HG03460 (cell line): ENCODE measurements around the gene DRAM1.
"Not testable (repeated sequence)": the region's sequence is repeated elsewhere in the genome, so short reads cannot be mapped to it uniquely, and the experiment has no call there.

ENCODE experiments used
- ATAC-seq: cut with Tn5 transposase; IDR thresholded peaks from one replicate; pipeline ENCODE4 v1.9.1; 2021; ENCODE audit not compliant: unreplicated experiment

DRAM1 gene

DNA sequence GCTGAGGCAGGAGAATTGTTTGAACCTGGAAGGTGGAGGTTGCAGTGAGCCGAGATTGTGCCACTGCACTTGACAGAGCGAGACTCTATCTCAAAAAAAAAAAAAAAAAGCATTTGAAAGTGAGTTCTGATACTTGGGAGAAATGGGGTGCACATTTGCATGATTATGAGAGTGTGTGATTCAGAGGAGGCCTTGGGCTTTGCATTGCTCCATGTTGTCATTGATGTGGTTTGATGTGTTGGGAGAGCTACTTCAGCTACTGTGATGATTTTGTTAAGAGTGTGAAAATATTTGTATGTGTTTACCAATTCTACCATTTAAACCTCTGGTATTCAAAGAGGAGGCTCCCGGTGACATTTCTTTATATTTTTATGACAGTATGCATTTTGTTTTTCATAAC lies 24.4 kb downstream of the DRAM1 start:
- no peak for ATAC-seq

DNA sequence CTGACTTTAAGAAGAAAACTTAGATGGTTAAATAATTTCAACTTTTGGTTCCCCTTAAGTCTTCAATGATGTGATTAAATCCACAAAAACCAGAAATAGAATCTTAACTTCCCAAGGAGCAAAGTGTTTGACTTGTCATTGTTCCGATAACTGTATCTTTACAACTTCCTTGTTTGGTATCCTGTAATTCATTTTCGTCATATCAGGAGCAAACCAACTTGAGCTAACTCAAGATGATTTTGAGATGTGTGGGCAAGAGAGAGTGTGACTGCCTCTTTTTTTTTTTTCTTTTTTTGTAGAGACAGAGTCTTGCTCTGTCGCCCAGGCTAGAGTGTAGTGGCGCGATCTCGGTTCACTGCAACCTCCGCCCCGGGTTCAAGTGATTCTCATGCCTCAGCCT lies 25.3 kb downstream of the DRAM1 start:
- ATAC-seq, result no peak

DNA sequence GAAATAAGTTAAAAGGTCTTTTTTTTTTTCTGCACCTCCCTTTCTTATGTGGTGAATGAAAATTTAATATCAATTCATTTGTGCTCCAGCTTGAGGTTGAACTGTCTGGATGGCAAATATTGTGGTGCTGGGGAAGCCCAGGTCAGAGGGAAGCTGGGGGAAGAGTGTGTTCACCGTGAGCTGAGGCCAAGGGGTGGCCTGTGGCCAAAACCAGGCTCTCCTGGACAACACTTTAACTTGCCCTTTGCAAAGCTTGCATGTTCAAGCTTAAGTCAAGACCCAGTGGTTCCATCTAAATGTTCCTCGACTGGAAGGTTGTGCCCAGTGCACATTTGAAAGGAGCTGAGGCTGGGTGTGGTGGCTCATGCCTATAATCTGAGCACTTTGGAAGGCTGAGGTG lies 28.8 kb downstream of the DRAM1 start:
- ATAC-seq, result no peak

DNA sequence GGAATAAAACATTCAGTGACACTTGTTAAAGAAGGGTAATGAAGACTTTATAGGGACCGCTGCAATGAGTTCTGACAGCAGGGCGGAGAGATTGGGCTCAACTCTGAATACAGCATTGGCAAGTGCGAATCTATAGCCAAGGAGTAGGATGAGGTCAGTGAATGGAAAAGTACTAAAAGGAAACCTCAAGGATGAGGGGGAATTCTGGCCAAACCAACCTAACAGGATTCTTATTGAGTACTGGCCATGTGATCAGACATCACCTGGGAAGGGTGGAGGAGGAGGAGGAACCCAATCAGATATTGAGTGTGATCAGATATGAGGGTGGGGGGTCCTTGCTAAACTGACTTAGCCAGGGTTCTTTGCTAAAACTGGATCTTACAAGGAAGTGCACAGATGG lies 31.0 kb downstream of the DRAM1 start:
- ATAC-seq, result no peak

DNA sequence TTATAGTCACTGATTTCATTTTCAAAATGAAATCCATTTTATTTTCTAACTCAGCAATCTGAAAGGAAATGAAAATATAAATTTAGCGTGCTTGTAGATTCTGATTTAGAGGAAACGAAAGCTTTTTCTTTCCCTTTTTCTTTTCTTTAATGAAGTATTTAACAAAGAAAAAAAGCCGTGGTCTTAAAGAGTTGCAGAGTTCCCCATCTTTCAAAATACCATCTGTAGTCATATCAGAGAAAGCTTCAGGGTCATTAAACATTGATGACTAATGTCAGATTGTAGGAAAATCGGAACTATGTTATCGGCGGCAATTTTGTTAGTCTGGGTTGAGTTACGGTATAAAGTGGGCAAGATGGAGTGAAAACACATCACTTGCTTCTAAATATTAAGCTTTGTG lies 32.3 kb downstream of the DRAM1 start:
- ATAC-seq, result no peak

DNA sequence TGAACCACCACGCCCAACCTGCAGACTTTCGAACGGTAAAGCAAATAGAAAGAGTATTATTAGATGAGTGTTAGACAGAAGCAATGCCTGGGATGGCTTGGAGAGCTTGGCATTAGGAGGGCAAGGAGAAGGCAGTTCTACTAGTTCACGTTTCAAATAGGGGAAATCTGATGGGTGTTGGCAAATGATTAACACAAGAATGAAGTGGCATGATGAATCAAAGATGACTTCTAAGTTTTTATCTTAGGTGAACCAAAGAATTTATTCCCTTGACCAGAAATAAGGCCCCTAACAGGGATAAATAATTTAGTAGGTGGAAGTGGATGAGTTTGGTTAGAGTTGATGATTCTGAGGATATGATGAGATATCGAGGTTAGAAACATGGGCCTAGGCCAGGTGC lies 38.5 kb downstream of the DRAM1 start:
- no peak for ATAC-seq

DNA sequence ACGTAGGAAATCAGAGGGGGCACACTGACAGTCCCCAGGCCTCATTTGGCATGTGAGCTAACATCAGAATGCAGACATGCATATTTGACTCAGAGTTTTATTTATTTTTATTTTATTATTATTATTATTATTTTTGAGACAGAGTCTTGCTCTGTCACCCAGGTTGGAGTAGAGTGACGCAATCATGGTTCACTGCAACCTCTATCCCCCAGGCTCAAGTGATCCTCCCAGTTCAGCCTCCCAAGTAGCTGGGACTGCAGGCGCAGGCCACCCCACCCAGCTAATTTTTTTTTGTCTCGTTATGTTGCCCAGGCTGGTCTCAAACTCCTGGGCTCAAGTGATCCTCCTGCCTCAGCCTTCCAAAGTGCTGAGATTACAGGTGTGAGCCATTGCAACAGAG lies 41.4 kb downstream of the DRAM1 start:
- not testable (repeated sequence) for ATAC-seq

DNA sequence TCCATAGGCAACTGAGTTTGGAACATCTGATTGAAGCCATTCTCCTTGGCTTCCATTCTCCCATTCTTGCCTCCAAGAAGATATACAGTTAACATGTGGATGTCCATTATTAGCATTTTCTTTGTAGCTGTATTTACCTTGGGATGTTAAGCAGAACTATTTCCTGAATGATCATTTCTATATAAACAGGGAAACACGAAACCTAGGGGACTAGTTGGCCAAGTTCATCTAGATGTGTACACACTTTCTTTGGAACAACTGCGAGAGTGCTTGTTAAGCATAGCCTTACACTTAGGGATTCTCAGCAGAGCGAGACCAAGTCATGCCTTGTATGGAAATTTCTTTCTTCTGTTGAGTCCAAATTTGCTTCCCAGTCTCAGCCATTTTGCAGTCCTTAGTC lies 42.1 kb downstream of the DRAM1 start:
- no peak for ATAC-seq

DNA sequence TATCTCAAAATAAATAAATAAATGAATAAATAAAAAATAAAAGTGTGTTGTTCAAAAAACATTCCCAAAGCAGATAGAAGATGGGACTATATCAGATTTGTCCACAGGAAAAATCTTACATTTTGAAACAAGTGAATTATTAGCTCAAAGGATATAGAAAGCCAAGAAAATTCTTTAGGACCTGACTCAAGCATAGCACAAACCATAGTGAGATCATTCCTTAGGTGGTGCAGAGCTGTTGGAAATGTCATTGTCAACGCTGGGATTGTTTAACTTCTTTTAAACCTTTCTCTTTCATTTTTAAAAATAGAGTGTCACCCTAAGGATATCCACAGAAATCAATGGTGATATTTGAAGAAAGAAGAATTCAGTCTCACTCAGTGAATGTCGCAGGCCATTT lies 43.5 kb downstream of the DRAM1 start:
- ATAC-seq, result no peak

DNA sequence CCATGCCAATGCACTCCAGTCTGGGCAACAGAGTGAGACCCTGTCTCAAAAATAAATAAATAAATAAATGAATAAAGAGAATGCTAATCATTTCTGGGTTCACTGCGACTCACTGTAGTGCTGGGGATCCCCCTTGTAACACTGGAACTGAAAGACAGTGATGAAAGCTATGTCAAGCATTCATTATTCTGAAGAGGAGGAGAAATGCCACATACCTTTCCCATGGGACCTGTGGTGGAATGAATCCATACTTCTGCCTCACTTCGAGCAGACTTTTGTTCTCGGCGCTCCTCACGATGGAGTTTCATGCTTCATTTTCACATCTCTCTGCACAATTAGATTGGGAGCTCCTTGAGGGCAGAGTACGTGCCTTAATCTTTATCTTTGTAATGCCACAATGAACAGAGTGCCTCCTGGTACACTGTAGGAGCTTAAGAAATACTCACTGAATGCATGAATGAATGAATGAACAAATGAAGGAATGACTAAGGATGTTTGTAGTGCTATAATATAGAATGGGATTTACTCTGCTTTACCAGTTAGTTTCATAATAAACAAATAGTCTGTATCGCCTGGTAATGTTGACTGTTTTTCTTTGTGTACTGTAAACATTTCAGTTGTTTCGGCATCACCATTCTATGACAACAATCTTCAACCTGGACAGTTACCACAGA lies 45.8 kb downstream of the DRAM1 start:
- no peak for ATAC-seq

DNA sequence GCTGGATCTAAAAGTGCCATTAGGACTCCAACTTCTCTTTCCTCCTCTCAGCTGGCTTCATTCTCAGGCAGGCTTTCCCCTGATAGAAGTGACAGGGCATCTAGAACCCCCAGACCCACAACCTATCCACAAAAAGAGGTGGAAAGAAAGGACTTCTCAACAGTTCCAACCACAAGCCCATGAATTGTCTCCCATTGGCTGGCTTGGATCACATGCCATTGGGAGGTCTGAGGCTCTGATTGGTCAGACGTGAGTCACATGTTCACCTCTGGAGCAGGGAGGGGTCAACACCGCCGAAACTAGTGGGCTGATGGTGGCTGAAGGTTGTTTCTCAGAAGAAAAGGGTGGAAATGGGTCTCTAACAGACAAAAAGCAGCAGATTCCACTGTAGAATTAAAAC lies 47.2 kb downstream of the DRAM1 start:
- no peak for ATAC-seq

DNA sequence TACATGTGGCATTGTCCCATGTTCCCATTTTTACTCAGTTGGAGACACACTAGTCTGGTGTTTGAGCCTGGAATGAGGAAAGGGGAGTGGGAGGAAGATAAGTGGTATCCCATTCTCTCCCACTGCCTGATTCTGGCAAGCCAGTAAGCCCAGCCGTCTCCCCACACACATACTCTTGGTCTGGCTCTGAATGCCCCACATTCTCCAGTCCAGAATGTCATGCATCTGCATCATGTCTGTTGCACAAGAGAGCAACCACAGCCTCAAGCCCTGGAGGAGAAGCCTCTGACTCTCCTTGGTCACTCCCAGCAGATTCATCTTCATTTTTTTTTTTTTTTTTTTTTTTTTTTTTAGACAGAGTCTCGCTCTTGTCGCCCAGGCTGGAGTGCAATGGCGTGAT lies 48.0 kb downstream of the DRAM1 start:
- no peak for ATAC-seq

DNA sequence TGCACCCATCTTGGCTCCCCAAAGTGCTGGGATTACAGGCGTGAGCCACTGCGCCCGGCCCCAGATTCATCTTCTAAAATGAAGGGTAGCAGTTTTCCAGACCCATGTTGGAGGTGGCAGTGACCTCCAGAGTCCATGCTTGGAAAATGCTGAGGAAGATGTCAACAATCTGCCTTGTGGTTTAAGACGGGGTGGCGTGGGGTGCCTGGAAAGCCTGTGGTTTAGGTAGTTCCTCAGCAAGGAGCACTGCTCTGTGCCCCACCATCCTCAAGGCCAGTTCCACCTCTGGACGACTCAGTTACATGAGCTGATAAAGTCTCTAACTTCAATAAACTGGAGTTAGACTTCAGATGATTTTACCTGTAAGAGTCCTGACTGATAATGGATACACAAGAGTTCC lies 48.6 kb downstream of the DRAM1 start:
- no peak for ATAC-seq

DNA sequence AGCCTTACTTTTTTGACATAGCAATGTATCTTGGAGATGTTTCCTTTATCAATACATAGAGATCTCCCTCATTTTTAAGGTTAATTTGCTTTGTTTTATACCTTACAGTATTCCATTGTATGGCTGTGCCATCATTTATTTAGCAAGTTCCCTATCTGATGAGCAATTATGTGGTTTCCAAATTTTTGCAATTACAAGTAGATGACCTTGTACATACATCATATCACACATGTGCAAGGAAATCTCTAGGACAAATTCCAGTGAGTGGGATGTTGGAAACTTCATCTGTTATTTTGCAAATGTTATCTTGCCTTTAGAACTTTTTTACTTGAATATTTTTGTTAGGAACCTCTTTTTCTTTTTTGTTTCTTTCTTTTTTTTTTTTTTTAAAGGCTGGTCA lies 49.7 kb downstream of the DRAM1 start:
- no peak for ATAC-seq

DNA sequence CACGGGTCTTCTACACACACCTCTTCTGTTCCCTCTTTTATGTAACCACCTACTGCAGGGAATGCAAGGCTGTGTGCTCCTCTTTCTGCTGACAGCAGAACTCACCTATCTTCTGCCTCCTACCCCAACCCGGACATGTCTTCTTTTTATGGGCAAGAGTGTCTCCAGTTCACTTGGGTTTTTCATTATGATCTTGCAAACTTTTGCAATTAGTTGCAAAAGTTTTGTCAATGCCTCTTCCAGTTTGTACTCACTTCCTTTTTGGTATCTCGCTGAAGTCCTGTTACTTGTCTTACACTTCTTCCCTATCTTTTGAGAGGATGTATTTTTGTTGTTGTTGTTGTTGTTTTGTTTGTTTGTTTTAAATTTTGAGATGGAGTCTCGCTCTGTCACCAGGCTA lies 50.6 kb downstream of the DRAM1 start:
- no peak for ATAC-seq

DNA sequence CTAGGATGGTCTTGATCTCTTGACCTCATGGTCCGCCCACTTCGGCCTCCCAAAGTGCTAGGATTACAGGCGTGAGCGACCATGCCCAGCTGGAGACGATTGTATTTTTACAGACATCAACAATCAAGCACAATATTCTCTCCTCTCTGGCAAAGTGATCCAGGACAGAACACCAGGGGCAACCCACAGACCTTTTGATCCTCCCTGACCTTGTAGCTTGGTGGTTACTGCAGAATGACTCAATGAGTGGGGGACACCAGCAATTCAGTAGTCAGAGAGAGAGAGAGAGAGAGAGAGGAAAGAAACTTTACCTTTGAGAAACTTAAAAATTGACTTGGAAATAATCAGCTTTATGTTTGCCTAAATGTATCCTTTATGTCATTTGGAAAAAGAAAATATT lies 51.2 kb downstream of the DRAM1 start:
- no peak for ATAC-seq

DNA sequence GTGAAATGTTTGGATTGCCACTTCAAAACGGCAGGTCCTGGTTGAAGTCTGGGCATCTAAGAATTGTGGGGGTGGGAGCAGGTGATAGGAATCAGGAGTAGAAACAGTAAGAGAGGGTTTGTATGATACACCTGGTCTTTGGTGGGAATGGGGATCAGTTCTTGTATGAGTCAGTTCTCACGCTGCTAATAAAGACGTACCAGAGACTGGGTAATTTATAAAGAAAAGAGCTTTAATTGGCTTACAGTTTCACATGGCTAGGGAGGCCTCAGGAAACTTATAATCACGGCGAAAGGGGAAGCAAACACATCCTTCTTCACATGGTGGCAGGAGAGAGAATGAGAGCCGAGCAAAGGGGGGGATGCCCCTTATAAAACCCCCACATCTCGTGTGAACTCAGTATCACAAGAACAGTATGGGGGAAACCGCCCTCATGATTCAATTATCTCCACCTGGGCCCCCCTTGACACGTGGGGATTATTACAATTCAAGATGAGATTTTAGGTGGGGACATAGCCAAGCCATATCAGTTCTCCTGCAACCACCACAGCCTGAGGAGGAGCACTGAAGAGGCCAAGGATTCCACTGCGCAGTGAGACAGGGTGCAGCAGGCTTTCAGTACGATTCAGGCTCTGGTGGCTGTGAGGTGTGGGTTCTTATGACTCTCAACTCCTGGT lies 52.1 kb downstream of the DRAM1 start:
- no peak for ATAC-seq

DNA sequence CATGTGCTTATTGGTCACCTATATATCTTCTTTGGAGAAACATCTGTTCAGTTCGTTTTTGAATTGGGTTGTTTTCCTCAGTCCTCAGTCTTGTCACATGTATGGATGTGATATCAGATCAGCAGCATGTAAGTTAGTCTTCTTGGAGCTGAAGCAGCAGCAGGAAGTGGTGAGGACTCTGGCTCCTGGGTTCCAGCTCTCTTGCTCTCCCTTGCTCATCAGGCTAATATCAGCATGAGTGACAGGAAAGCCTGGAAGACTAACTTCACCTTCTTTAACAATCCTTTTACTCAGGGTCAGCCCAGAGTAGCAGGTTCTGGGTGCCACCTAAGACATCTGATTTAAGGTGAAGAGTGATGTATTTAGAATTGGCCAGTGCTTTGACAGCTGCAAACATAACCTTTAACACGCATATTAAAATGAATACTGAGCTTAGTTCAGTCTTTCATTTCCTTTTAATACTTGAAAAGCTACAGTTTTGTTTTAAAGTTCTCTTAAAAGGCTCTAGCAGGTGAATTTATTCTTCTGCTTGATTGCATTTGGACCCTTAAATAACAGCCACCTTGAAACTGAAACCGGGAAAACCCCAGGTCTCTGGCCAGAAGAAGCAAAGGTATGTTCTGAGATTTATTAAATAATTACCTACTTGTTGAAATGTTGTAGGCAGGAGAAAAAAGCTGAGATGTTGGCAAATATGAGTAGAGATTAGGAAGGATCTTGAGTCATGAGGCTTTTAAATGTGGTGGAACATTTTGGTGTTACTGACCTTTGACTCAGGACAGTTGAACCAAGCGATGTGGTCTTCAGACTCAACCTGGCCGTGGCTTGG lies 54.3 kb downstream of the DRAM1 start:
- ATAC-seq, result peak; percentile 51

DNA sequence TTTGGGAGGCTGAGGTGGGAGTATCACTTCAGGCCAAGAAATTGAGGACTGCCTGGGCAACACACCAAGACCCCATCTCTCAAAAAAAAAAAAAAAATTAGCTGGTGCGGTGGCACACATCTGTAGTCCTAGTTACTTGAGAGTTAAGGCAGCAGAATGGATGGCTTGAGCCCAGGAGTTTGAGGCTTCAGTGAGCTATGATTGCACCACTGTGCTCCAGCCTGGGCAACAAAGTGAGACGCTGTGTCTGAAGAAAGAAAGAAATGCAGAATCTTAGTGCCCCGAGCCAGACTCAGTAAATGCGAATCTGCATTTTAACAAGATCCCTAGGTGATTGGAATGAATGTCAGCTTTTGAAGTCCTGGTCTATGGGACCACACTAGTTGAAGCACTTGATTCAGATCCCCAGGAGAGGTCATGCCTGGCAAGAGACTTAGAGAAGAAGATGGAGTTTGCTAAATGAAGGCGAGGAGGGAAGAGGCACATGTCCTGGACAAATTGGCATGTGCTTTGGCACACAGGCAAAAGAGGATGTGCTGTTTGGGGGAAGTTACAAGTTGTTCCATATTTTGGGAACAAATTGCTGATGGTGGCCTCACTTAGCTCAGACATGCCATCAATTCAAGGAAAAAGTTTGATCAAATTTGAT lies 56.6 kb downstream of the DRAM1 start:
- no peak for ATAC-seq

DNA sequence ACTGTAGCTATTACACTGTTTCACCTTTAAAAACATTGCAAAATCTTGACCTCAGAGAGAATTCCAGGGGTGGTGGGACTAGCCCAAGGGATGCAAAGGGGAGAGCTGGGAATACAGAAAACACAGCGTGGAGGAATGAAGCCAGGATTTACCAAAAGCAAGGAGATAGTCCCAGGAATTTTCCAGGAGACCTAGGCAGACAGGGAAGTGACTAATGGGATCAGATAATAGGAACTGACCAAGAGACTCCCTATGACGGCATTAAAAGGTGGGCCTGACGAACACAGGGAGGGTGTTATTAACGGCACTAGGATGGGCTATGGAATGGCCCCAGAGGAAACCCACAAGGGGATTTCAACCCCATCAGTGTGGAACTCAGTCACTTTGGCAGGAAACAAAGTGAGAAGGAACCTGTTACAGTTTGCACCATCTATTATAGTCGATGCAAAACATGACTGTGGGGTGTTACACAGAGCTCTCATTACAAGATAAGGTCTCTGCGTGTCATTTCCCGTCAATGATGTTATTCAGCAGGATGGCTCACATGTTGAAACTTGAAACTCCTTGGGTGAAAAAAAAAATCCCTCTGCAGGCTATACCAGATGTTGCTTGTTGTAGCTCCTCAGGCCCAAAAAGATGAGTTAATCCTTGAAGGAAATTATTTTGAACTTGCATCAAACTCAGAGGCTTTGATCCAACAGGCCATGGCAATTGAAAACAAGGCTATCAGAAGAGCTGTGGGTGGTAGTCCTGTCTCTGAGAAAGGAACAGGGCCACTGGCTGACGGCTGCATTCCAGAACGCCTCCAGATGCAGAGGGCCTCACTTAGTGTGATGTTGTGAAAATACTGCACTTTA lies 58.7 kb downstream of the DRAM1 start:
- ATAC-seq, result peak; percentile 70

DNA sequence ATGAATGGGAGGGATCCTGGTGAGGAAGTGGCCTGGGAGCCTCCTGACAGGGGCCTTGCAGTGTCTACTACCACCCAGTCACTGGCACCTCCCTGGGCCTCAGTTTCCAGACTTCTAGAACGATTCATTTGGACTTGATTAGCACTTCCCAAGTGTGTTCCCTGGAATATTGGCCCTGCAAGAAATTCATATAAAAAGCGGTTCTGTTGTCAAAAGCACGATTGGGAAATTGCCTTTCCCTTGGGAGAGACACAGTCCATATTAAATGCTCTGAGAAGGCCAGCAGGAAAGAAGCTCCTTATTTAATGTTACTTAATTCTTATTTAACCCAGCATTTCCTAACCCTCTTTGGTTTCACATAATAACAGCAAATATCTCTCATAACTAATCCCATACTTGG lies 61.9 kb downstream of the DRAM1 start:
- ATAC-seq, result no peak
